HepG2 (cell line): ENCODE results near the gene ADAMTS4. TPM values are rescaled to one million over a fixed set of nuclear protein-coding genes. Genes with fewer than 3 reads are reported as not detected.

ENCODE experiments used
- NFE2L2 ChIP-seq: fragments of 150-350 bp; IDR thresholded peaks from 2 replicates; pipeline ENCODE4 v1.6.1; 2014; ENCODE audit warnings: low read length
- RFX1 ChIP-seq: fragments of 450-650 bp; IDR thresholded peaks from 2 replicates; pipeline ENCODE4 v1.6.1; 2017
- SALL2 ChIP-seq: sonication (generic); formaldehyde crosslinking; IDR thresholded peaks from 2 replicates; pipeline ENCODE4 v1.8.1; 2023; ENCODE audit warnings: mild to moderate bottlenecking, missing genetic modification reagents, inconsistent platforms
- ZBTB21 ChIP-seq: sonication (generic); formaldehyde crosslinking; IDR thresholded peaks from 2 replicates; pipeline ENCODE4 v1.4.0; 2020; ENCODE audit warnings: missing genetic modification reagents
- ZFP90 ChIP-seq: sonication (generic); formaldehyde crosslinking; IDR thresholded peaks from 2 replicates; pipeline ENCODE4 v1.8.0; 2022; ENCODE audit warnings: missing genetic modification reagents, mild to moderate bottlenecking, inconsistent platforms, borderline replicate concordance
- ZNF282 ChIP-seq: fragments of 450-650 bp; IDR thresholded peaks from 2 replicates; pipeline ENCODE4 v1.6.1; 2018; ENCODE audit not compliant: partially characterized antibody
- ZNF337 ChIP-seq: sonication (generic); formaldehyde crosslinking; IDR thresholded peaks from 2 replicates; pipeline ENCODE4 v1.5.1; 2020; ENCODE audit warnings: missing genetic modification reagents, low read depth, mild to moderate bottlenecking, borderline replicate concordance
- ZNF883 ChIP-seq: sonication (generic); formaldehyde crosslinking; IDR thresholded peaks from 2 replicates; pipeline ENCODE4 v1.5.1; 2020; ENCODE audit warnings: mild to moderate bottlenecking, missing genetic modification reagents; ENCODE audit errors: not compliant biosample characterization
- polyA plus RNA-seq, 8 experiments: library from polyadenylated mRNA; depleted of rRNA in 3 of 8; stranded (reverse) in 7 of 8; unstranded in 1 of 8; fragments of >200 nt; fragmentation: Illumina TruSeq in 4 of 8; extraction: Trizol in 4 of 8; gene quantifications; 2 replicates each; pipeline versions ENCODE4 v1.2.1 to v1.2.3, GENCODE V29; 2011 to 2016; ENCODE audit warnings: low read depth in 4 of 8, missing spikeins in 1 of 8, mixed read lengths in 1 of 8; ENCODE audit not compliant: insufficient read depth in 1 of 8
- total RNA-seq, 5 experiments: library from RNA; depleted of rRNA; stranded (reverse); fragments of >200 nt; fragmentation: Illumina TruSeq; extraction: Trizol; gene quantifications; 2 replicates each; pipeline ENCODE4 v1.2.3, GENCODE V29; 2016; ENCODE audit warnings: low read depth in 1 of 5
- TF ChIP-seq, protein P1 (sequence below): sonication (generic); formaldehyde crosslinking; IDR thresholded peaks from 2 replicates; pipeline ENCODE4 v1.4.0; 2020; ENCODE audit warnings: missing genetic modification reagents
- TF ChIP-seq, protein P2 (sequence below): sonication (generic); formaldehyde crosslinking; conservative IDR thresholded peaks from 2 replicates; pipeline ENCODE4 v1.4.0; 2020; ENCODE audit warnings: missing genetic modification reagents
- TF ChIP-seq, protein P3 (sequence below): sonication (generic); formaldehyde crosslinking; IDR thresholded peaks from 2 replicates; pipeline ENCODE4 v1.4.0; 2020; ENCODE audit warnings: mild to moderate bottlenecking, missing genetic modification reagents
- TF ChIP-seq, protein P4 (sequence below): sonication (generic); formaldehyde crosslinking; IDR thresholded peaks from 2 replicates; pipeline ENCODE4 v1.4.0; 2020; ENCODE audit warnings: missing genetic modification reagents

The ADAMTS4 gene
- total and polyA plus RNA-seq, 2 of the 13 experiments (the other 11 are each of a cell fraction or from before 2014, with no cell fraction given), result 0.51 to 1.7 TPM

DNA sequence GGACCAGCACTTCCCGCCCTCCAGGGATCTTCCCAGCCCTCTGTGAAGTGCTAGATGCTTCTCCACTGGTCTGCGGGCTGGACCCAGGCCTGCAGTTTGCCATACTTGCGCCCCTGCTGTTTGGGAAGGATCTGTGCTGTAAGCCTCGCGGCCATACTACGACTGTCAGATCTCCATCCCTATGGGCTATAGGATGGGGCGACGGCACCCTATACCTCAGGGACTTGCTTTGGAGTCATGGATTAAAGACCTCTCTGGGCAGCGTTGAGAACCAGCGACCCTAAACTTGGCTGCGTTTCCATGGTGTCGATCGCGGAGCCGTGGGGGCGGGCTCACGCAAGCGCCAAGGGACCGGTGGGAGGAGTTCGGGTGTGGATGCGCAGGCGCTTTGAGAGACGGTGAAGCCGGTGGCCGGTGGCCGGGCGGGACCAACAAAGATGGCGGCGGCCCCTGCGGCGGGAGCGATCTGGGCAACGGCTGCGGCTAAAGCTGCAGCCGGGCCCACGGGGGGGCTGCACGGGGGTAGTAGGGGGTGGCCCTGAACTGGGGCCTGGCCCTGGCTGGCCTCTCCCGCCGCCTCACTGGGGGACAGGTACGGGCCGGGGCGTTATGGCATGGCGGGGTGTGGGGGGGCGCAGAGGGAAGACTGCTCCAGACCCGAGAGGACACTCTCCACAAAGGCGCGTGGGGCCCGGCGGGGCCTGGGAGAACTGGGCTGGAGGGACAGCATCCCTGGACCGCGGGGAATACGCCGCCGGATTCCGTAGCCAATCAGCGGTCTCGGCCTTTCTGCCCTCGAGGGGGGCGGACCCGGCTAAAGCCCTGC lies 39.6 kb downstream of the ADAMTS4 start, which contains the start of gene USP21 (continued):
- TF ChIP-seq, protein P1, sequence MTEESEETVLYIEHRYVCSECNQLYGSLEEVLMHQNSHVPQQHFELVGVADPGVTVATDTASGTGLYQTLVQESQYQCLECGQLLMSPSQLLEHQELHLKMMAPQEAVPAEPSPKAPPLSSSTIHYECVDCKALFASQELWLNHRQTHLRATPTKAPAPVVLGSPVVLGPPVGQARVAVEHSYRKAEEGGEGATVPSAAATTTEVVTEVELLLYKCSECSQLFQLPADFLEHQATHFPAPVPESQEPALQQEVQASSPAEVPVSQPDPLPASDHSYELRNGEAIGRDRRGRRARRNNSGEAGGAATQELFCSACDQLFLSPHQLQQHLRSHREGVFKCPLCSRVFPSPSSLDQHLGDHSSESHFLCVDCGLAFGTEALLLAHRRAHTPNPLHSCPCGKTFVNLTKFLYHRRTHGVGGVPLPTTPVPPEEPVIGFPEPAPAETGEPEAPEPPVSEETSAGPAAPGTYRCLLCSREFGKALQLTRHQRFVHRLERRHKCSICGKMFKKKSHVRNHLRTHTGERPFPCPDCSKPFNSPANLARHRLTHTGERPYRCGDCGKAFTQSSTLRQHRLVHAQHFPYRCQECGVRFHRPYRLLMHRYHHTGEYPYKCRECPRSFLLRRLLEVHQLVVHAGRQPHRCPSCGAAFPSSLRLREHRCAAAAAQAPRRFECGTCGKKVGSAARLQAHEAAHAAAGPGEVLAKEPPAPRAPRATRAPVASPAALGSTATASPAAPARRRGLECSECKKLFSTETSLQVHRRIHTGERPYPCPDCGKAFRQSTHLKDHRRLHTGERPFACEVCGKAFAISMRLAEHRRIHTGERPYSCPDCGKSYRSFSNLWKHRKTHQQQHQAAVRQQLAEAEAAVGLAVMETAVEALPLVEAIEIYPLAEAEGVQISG (CRISPR knock-in tag), result no peak; the same call in 1 of the 2 replicates
- TF ChIP-seq ZFP90 (CRISPR knock-in tag) (no peak; the same call in 1 of the 2 replicates), ZNF883 (CRISPR knock-in tag) (peak; percentile 84), ZNF282 (no peak), RFX1 (peak; percentile 52; the same call in 1 of the 2 replicates), ZNF337 (CRISPR knock-in tag) (0 out of 2 replicates have a peak, but pooled peaks have one; percentile 38), SALL2 (no peak), ZBTB21 (CRISPR knock-in tag) (no peak), NFE2L2 (no peak)
- TF ChIP-seq, protein P2, sequence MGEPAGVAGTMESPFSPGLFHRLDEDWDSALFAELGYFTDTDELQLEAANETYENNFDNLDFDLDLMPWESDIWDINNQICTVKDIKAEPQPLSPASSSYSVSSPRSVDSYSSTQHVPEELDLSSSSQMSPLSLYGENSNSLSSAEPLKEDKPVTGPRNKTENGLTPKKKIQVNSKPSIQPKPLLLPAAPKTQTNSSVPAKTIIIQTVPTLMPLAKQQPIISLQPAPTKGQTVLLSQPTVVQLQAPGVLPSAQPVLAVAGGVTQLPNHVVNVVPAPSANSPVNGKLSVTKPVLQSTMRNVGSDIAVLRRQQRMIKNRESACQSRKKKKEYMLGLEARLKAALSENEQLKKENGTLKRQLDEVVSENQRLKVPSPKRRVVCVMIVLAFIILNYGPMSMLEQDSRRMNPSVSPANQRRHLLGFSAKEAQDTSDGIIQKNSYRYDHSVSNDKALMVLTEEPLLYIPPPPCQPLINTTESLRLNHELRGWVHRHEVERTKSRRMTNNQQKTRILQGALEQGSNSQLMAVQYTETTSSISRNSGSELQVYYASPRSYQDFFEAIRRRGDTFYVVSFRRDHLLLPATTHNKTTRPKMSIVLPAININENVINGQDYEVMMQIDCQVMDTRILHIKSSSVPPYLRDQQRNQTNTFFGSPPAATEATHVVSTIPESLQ (CRISPR knock-in tag), result no peak
- TF ChIP-seq, protein P3, sequence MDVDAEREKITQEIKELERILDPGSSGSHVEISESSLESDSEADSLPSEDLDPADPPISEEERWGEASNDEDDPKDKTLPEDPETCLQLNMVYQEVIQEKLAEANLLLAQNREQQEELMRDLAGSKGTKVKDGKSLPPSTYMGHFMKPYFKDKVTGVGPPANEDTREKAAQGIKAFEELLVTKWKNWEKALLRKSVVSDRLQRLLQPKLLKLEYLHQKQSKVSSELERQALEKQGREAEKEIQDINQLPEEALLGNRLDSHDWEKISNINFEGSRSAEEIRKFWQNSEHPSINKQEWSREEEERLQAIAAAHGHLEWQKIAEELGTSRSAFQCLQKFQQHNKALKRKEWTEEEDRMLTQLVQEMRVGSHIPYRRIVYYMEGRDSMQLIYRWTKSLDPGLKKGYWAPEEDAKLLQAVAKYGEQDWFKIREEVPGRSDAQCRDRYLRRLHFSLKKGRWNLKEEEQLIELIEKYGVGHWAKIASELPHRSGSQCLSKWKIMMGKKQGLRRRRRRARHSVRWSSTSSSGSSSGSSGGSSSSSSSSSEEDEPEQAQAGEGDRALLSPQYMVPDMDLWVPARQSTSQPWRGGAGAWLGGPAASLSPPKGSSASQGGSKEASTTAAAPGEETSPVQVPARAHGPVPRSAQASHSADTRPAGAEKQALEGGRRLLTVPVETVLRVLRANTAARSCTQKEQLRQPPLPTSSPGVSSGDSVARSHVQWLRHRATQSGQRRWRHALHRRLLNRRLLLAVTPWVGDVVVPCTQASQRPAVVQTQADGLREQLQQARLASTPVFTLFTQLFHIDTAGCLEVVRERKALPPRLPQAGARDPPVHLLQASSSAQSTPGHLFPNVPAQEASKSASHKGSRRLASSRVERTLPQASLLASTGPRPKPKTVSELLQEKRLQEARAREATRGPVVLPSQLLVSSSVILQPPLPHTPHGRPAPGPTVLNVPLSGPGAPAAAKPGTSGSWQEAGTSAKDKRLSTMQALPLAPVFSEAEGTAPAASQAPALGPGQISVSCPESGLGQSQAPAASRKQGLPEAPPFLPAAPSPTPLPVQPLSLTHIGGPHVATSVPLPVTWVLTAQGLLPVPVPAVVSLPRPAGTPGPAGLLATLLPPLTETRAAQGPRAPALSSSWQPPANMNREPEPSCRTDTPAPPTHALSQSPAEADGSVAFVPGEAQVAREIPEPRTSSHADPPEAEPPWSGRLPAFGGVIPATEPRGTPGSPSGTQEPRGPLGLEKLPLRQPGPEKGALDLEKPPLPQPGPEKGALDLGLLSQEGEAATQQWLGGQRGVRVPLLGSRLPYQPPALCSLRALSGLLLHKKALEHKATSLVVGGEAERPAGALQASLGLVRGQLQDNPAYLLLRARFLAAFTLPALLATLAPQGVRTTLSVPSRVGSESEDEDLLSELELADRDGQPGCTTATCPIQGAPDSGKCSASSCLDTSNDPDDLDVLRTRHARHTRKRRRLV (CRISPR knock-in tag), result 0 out of 2 replicates have a peak, but pooled peaks have one; percentile 61
- TF ChIP-seq, protein P4, sequence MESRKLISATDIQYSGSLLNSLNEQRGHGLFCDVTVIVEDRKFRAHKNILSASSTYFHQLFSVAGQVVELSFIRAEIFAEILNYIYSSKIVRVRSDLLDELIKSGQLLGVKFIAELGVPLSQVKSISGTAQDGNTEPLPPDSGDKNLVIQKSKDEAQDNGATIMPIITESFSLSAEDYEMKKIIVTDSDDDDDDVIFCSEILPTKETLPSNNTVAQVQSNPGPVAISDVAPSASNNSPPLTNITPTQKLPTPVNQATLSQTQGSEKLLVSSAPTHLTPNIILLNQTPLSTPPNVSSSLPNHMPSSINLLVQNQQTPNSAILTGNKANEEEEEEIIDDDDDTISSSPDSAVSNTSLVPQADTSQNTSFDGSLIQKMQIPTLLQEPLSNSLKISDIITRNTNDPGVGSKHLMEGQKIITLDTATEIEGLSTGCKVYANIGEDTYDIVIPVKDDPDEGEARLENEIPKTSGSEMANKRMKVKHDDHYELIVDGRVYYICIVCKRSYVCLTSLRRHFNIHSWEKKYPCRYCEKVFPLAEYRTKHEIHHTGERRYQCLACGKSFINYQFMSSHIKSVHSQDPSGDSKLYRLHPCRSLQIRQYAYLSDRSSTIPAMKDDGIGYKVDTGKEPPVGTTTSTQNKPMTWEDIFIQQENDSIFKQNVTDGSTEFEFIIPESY (CRISPR knock-in tag), result peak; percentile 53; the same call in 1 of the 2 replicates
